AG04449 (cell line): ENCODE measurements around the gene GRID1.

Source experiments
- CTCF ChIA-PET: fragments of 350-600 bp; formaldehyde crosslinking; extraction: SDS; loops from one replicate; lab custom pipeline; 2021; ENCODE audit warnings: antibody characterized with exemption; lab: Yijun Ruan, JAX
- POLR2A ChIA-PET: fragments of 400-600, 350-600 bp; formaldehyde crosslinking; extraction: SDS; loops from one replicate; lab custom pipeline; 2020; ENCODE audit warnings: antibody characterized with exemption, inconsistent platforms; lab: Yijun Ruan, JAX
- DNase-seq: peaks from one replicate; pipeline ENCODE4 v3.0.0-alpha.2; 2010; ENCODE audit warnings: low read depth, low spot score
- H3K4me3 ChIP-seq: 2 replicates; pipeline ENCODE4 v1.5.1; 2011; ENCODE audit warnings: low read depth, mild to moderate bottlenecking, control low read depth, low read length
- TF ChIP-seq, protein P1 (sequence below): IDR thresholded peaks from one replicate; pipeline ENCODE4 v1.5.1; 2011; ENCODE audit warnings: mild to moderate bottlenecking, moderate library complexity, low read length, control low read depth, inconsistent platforms; ENCODE audit not compliant: insufficient read depth; ENCODE audit errors: missing control alignments

The GRID1 gene

DNA sequence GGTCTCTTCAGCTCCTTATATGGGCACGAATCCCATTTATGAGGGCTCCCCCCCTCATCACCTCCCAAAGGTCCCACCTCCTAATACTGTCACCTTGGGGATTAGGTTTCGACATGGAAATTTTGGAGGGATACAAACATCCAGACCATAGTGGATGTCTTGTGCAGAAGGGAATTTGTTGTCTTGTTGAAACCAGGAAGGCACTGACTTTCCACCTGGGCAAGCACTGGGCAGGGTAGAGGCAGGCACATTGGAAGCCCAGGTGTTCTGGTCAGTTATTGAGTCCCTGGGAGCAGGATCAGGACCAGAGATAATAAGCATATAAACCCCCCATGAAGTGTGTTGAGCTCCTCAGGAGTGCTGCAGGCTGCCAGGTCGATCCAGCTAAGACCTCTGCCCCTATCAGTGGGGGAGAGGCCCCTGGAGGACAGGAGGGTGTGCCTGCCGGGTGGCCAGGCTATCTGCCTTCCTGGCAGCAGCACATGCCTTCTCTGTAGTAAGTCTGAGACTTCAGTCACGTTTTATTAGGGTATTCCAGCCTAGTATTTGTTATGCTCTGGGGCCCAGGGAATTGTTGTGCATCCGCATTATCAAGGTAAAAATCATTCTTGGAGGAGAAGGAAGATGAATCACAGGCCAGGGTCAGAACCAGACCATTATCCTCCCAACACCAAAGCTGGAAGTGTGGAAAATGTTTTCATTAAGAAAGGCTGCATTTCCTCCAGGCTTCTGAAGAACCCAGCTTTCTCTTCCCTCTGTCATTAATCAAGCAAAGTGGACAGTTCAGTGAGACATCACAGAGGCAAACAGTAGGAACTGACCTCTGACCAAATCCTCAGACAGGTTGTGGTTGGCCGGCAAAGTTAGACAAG is 503.1 kb downstream of the GRID1 start:
- no peak for DNase-seq
- POLR2A ChIA-PET: no interaction called here
- CTCF ChIA-PET: no interaction called here
- H3K4me3 ChIP-seq: no peak overlapping the region
- TF ChIP-seq, protein P1, sequence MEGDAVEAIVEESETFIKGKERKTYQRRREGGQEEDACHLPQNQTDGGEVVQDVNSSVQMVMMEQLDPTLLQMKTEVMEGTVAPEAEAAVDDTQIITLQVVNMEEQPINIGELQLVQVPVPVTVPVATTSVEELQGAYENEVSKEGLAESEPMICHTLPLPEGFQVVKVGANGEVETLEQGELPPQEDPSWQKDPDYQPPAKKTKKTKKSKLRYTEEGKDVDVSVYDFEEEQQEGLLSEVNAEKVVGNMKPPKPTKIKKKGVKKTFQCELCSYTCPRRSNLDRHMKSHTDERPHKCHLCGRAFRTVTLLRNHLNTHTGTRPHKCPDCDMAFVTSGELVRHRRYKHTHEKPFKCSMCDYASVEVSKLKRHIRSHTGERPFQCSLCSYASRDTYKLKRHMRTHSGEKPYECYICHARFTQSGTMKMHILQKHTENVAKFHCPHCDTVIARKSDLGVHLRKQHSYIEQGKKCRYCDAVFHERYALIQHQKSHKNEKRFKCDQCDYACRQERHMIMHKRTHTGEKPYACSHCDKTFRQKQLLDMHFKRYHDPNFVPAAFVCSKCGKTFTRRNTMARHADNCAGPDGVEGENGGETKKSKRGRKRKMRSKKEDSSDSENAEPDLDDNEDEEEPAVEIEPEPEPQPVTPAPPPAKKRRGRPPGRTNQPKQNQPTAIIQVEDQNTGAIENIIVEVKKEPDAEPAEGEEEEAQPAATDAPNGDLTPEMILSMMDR: no peak

GRCh38 chr10:85862771-85863170 is 503.8 kb downstream of the GRID1 start:
- no peak for DNase-seq
- TF ChIP-seq, protein P1: no peak
- POLR2A ChIA-PET: no interaction called here
- H3K4me3 ChIP-seq: no peak overlapping the region
- CTCF ChIA-PET: no interaction called here

DNA sequence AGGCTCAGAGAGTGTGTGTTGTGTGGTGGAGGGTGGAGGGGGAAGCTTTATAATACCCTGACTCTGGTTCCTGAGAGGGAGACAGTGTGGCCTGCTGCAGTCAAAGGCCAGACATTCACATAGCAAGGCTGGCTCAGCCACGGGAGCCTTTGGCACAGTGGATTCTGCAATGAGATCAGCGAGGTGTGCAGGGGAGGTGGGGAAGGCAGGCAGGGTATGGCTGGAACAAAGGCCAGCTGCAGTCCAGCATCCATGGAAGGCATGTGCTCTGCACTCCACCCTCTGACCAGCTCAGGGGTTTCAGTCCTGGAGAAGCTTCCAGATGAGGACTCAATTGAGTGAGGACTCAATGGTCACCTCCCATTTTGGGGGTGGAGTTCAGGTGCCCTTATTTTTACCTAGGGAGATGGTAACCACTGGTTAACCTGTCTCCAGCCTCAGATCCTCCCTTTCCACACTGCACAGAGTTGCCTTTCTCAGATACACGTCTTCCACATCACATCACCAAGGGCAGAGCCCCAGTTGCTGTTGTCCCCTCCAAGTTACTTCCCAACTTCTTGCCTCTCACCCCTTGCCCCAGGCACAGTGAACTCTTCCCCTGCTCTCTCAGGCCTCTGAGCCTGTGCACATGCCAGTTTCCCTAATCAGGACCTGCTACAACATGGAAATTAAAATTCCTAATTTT is 504.9 kb downstream of the GRID1 start:
- no peak for DNase-seq
- CTCF ChIA-PET: no interaction called here
- H3K4me3 ChIP-seq: no peak overlapping the region
- TF ChIP-seq, protein P1: no peak
- POLR2A ChIA-PET: no interaction called here

GRCh38 chr10:85859859-85860258 is 506.7 kb downstream of the GRID1 start:
- ChIA-PET CTCF (no interaction called here), POLR2A (no interaction called here)
- H3K4me3 ChIP-seq: no peak overlapping the region
- DNase-seq: no peak
- TF ChIP-seq, protein P1: no peak

DNA sequence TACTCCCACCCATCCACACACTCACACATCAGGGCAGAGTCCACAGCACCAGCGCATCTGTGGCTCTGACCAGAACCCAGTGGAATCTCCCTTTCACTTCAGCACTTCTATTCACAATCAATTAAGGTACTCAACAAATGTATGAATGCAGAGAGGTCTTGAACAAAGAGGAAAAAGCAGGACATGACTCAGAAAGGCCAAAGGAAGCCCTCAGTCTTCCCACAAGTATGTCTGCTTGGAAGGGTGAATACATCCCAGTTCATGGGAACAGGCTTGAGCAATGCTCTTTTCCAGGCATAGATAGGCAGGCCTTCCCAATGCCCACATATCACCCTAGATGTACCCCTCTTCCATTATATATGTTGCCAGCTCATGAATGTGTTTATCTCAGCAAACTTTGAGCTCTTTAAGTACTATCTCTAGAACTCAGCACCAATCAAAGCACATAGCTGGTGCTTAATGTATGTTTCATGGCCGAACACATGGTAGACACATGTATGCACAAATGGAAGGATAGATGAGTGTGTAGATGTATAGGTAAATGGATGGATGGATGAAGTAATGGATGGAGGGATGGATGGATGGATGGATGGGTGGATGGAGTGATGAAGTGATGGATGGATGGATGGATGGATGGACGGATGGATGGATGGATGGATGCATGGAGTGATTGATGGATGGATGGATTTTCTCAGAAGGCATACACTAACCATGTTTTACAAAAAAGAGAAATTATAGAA is 507.6 kb downstream of the GRID1 start:
- ChIA-PET CTCF (no interaction called here), POLR2A (no interaction called here)
- TF ChIP-seq, protein P1: no peak

GRCh38 chr10:85857791-85858190 is 508.8 kb downstream of the GRID1 start:
- no peak for DNase-seq
- TF ChIP-seq, protein P1: no peak
- ChIA-PET POLR2A (no interaction called here), CTCF (no interaction called here)
- H3K4me3 ChIP-seq: no peak overlapping the region

More for the DNA sequence above, 507.6 kb downstream of the GRID1 start:
- no peak overlapping the region for H3K4me3 ChIP-seq
- DNase-seq: no peak
